Hippocampal formation (tissue), 2 donors: Measurements from ENCODE around the gene RNF207.
"Not testable (repeated sequence)": the region's sequence is repeated elsewhere in the genome, so short reads cannot be mapped to it uniquely, and the experiment has no call there.

Experiments
- DNase-seq, 2 donors: peaks; one replicate each; lab custom pipeline; 2025; lab: John Stamatoyannopoulos, UW

Gene RNF207

GRCh38 chr1:6200188-6200809 lies 5.6 kb upstream of the RNF207 start:
- DNase-seq = no peak

GRCh38 chr1:6202256-6202655 lies 3.7 kb upstream of the RNF207 start:
- DNase-seq = no peak

GRCh38 chr1:6206520-6206855 lies 569 bp downstream of the RNF207 start:
- DNase-seq = no peak

DNA sequence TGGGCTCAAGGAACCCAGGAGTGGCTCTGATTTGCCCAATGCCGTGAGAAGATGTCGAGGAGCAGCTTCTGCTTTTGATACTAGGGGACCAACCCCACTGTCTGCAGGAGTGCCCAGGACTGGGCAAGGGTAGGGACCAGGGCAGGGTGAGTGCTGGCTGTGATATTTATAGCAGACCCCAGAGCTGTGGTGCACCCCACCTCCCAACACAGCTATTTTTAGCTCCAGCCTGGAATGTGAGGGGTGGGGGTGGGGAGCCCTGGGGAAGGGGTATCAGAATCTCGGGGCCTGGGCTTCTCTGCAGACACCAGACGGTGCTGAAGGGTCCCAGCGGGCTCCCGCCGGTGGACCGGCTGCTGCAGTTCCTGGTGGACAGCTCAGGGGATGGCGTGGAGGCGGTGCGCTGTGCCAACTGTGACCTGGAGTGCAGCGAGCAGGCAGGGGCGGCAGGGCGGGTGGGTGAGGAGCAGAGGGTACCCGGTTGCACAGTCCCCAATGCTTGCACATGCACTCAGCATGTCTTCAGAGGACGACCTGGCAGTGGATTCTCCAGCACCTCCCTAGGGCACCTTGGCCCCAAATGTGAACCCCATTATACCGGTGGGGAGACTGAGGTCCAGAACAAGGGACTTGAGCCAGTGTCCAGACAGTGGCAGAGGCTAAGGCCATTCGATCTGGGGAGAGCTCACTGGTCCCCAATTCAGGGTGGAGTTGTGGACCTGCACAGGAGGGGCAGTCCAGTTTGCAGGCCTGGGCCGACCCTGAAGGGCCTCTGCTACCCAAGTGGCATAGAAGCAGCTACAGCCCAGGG lies 1.4 kb downstream of the RNF207 start:
- DNase-seq = no peak

- no peak for DNase-seq
These were observed 2.0 kb downstream of the RNF207 start for GRCh38 chr1:6207921-6208320.

- DNase-seq = peak in 1 of 2 donors; percentile 9
These were observed 3.1 kb downstream of the RNF207 start for GRCh38 chr1:6208723-6209660.

GRCh38 chr1:6209661-6210580 lies 4.0 kb downstream of the RNF207 start:
- no peak for DNase-seq

- no peak for DNase-seq
These were observed 4.9 kb downstream of the RNF207 start for GRCh38 chr1:6210591-6211355.

DNA sequence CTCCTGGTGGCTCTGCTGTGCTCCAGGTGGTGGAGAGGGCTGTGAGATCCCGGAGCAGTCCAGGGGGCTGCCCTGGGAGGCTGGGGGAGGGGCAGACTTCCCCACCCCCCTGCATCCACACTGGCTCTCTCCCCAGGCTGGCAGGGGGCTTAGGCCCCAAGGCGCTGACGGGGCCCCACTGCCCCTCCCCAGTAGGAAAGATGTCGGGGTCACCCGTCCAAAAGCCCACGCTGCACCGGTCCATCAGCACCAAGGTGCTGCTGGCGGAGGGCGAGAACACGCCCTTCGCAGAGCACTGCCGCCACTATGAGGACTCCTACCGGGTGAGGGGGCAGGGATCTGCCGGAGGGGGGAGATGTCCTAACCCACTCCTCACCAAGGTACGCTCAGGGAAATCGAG lies 5.8 kb downstream of the RNF207 start:
- no peak for DNase-seq

DNA sequence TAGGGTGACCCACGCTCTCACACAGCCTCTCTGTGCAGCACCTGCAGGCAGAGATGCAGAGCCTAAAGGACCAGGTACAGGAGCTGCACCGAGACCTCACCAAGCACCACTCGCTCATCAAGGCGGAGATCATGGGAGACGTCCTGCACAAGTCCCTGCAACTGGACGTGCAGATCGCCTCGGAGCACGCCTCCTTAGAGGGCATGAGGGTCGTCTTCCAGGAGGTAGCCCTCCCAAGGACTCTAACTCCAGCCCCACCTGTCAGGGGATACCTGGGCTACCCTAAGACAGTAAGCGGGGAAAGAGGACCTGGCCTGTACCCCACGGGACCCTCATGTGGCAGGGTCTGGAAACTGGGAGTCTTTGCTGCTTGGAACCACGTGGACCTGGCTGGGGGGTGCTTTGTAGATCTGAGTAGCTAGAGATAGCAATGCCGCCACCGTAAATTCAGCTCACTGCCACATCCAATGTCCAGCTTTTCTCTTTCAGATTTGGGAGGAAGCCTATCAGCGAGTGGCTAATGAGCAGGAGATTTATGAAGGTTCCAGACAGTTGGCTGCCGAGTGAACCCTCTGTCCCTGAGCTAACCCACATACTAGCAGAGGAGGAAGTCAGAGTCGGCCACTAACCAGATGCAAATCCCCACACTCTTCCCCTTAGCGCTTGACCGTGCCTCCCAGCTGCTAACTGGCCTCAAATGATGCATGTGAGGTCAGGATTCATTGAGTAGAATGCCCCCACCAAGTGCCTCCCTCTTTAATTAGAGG lies 6.5 kb downstream of the RNF207 start:
- DNase-seq = no peak

DNA sequence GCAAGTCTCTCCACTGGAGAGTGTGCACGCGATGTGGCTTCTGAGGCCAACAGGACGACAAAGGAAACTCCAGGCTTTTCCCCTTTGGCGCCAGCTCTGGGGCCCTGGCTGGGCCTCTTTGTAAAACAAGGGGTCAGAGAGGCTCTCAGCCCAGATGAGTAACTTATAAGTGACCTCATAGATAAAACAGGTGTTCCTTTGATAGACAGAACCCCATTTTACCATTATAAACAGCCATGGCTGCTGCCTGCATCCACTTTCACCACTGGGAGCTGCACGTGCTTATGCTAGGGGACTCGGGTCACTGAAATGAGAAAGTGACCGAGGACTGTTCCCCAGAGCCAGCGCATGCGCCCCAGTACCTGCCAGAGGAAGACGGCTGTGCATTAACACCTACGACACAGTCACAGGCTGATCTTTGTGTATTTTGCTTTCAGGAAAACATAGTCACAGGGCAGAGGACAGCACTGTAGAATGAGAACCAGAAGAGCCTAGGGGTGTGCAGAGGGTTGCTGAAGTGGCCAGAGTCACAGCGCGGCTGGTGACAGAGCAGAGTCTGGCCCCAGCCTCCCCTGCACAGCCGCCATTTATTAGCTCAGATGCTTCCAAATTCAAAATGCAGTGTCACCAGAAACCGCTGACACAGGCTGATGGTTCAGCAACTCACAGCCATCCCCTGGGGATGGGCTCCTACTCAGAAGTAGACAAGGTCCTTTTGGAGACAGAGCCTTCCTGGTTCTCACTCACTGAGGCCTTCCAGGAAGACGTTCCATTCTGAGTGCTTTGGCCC lies 12.7 kb downstream of the RNF207 start:
- no peak for DNase-seq

DNA sequence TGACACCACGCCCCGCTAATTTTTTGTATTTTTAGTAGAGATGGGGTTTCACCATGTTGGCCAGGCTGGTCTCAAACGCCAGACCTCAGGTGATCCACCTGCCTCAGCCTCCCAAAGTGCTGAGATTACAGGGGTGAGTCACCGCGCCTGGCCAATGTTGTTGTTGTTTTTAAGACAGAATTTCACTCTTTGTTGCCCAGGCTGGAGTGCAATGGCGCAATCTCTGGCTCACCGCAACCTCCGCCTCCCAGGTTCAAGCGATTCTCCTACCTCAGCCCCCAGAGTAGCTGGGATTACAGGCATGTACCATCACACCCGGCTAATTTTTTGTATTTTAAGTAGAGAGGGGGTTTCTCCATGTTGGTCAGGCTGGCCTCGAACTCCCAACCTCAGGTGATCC lies 13.7 kb downstream of the RNF207 start:
- DNase-seq = not testable (repeated sequence)

DNA sequence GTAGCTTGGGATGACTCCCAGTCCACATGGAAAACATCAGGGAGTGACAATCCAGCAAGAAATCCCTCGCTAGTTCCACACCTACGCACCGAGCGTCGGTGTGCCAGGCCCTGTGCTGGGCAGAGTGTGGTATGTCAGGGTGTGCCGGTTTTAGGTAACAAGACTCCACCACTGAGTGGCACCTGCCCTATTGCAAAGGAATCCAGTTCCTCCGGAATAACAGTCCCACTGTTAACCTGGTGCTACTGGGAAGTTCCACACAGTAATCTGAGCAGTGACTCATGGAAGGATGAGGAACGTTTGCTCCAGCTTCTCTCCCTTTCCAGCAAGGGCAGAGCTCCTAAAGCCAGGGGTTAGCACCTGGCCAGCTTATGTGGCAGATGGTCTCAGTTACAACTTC lies 14.3 kb downstream of the RNF207 start:
- DNase-seq = no peak

DNA sequence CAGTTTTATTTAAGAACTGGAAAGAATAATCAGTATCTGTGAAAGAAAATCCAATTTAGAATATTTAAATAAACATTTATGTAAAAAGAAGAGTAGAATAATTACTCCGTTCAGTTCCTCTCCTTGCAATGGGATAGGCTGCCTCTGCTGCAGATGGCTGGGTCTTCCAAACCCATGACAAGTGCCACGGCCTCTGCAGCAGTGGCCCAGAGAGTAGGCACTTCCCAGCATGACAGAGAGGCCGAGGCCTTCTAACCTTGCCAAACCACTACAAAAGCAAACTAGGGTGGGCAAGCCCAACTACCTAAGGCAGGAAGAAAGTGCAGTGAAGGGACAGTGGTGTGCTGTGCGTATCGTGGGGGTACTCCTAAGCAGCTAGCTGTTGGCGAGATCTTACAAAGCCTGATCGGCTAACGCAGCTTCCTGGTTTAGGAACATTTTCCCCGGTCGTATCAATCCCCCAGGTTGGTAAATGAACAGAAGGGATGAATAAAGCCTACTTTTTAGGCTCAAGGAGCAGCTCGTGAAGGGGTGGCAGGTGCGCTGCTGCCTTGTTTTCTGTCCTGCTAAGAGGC lies 15.4 kb downstream of the RNF207 start:
- DNase-seq = no peak

GRCh38 chr1:6222636-6223035 lies 16.7 kb downstream of the RNF207 start:
- no peak for DNase-seq

DNA sequence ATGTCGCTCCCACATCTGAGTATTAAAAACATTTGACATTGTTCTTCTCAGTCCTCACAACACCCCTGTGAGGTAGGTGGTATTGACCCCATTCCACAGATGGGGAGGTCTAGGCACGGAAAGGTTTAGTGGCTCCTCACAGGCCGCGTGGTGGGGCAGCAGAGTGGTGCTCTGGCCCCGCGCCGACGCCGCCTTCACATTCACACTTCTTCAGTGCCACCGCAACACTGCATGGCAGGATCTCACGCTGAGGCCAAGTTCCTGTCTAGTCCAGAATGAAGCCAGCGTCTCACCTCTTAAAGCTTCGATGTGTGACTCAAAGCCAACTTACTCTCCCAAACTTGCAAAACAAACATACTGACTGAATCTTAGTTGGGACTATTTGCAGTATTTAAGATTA lies 17.7 kb downstream of the RNF207 start:
- no peak for DNase-seq

DNA sequence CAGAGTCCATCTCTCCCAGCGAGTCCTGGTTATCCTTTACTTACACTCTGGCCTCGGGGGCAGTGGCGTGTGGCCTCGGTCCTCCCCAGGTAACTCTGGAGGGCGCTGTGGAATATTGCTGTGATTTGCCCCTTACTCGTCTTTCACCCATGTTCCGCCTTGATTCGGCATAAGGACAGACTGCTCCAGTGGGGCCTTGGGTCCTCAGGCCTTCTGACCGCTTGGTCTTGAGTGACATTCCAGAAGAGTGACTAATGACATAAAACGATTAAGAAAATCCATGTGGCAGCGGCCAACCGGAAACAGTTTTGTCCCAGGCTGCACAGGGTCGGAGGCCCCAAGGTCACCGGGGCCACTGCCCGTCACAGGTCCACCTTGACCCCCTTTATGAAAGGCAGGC lies 18.8 kb downstream of the RNF207 start:
- DNase-seq = no peak

GRCh38 chr1:6225651-6226050 lies 19.7 kb downstream of the RNF207 start:
- DNase-seq = no peak

- no peak for DNase-seq
These were observed 27.5 kb downstream of the RNF207 start for GRCh38 chr1:6233376-6233775.
